ENCODE data around the gene ANKRD34B. TPM values are rescaled to one million over a fixed set of nuclear protein-coding genes. Genes with fewer than 3 reads are reported as not detected.
"Not testable (repeated sequence)": the region's sequence is repeated elsewhere in the genome, so short reads cannot be mapped to it uniquely, and the experiment has no call there.

Gene ANKRD34B
- polyA plus RNA-seq (2013, experiment 1 of 2; ENCODE audit: insufficient read length): not detected
- not detected for polyA plus RNA-seq (2013, experiment 2 of 2; ENCODE audit: insufficient read length)

GRCh38 chr5:80569961-80570786 is at the start of gene ANKRD34B:
Gene ANKRD34B (minus strand): TSS chr5:80570280. CDS start chr5:80560019, 10,261 bp downstream.
- peak; percentile 7 for DNase-seq

DNA sequence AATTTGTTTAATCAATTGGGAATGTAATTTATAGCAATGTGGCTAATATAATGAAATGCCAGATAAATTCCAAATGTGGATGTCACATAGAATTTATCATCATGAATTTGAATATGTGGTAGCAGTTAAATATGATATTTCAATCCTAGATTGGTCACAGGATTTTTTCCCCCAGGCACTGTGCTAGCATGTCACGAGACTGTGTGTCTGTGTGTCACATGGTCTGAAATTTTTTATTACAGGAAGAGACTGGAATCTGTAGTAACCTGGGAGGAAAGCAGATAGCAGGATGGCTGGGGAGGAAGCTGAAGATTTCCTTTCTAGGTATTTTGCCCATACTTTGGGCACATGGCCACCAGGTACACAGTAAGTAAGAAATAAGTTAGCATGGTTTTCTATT is 49.0 kb upstream of the ANKRD34B start:
- DNase-seq: no peak

DNA sequence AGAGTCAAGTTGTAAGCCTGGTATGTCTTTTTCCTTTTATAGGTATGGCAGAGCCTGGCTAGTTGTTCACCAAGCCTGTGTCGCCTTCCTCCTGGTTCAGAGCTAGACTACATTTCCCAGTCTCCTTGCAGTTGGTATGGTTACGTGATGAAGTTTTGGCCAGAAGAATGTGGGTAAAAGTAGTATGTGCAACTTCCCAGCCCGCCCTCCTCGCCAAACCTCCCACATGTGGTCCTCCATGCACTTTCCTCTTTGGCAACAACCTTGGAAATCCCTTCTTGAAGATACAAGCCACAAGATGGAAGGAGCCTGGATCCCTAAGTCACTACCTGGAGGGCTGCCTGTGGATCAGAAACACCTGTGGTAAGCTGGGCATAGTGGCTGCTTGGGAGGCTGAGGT is 48.4 kb upstream of the ANKRD34B start:
- no peak for DNase-seq

GRCh38 chr5:80615266-80615914 is 45.3 kb upstream of the ANKRD34B start:
- no peak for DNase-seq

- DNase-seq: no peak
These were observed 39.6 kb upstream of the ANKRD34B start for GRCh38 chr5:80609692-80610091.

DNA sequence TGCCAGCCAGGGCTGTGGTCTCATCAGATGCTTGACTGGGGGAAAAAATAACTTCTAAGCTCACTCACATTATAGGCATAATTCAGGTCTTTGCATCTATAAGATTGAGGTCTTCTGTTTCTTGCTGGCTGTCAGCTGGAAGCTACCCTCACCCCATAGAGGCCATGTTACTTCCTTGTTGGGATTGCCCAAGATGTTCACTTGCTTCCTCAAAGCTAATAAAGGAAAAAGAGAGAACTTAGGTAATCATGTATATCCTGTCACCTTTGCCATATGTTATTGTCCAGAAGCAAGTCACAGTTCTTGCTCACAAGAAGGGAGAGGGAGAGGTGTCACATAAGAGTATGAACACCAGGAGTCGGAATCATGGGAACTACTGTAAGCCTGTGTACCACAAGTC is 38.7 kb upstream of the ANKRD34B start:
- DNase-seq: no peak

- no peak for DNase-seq
These were observed 37.8 kb upstream of the ANKRD34B start for GRCh38 chr5:80607832-80608231.

DNA sequence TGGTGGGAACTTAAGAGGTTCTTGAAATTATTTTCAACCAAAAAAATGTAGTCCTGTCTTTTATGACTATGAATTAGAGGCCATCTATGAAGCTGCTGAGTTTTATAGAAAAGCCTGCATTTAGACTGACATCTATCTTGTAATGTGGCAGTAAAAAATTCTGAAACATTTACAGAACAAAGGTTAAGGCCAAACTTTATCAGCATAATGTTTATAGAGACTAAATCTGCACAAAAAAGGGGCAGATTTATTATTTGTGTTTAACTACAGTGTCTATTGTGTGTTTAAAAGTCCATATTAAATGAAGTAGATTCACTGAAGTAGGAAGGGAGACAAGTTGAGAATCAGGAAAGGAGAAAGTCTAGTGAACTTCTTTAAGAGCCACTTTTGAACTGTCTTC is 37.3 kb upstream of the ANKRD34B start:
- no peak for DNase-seq

- no peak for DNase-seq
These were observed 31.0 kb upstream of the ANKRD34B start for GRCh38 chr5:80600943-80601693.

- no peak for DNase-seq
These were observed 27.4 kb upstream of the ANKRD34B start for GRCh38 chr5:80597500-80597899.

DNA sequence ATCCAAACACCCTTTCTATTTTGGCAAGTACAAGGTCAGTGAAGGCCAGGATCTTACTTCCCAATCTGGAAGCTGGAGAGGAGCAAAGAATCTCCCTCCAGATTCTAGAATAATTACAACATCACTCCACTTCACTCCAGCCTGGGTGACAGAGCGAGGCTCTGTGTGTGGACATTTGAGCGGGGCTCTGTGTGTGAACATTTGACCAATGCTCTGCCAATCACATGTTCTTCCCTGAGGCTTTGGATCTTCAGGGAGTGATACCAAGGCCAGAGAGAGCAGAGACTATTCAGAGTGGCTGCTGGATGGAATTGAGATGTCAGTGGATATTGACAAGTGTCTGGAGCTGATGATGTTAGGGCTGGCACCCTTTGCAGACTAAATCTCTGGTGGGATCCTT is 24.7 kb upstream of the ANKRD34B start:
- no peak for DNase-seq

DNA sequence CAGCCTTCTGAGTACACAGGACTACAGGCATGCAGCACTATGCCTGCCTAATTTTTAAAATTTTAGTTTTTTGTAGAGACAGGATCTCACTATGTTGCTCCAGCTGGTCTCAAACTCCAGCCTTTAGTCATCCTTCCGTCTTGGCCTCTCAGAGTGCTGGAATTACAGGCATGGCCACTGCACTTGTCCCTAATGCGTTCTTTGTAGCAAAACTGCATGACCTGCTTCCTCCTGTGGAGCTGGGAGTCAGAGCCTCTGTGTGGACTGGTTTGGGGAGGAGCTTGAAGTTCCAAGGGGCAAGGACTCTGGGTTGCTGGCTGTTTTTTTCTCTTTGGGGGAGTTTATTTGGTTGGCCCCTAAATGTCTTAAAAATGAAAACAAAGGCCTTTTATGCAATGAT is 22.7 kb upstream of the ANKRD34B start:
- no peak for DNase-seq

DNA sequence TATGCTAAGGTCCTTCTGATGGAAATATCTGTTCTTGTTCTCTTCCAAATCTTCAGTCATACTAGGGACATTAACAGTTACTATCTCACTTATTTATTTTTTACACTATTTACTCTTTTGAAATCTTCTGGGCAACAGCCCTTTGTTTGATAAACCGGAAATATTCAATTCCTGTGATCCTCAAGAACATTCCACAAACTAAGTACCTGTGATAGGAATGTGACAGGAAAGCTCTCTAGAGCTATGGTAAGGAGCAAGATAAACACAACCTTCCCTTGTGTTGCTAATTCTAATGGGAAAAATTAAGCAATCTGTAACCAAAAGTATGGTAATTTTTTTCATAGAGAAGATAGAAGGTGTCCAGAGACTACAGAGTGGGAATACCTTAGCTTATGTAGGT is 22.0 kb upstream of the ANKRD34B start:
- DNase-seq: no peak

GRCh38 chr5:80591352-80591751 is 21.3 kb upstream of the ANKRD34B start:
- peak; percentile 27 for DNase-seq

GRCh38 chr5:80590766-80591165 is 20.7 kb upstream of the ANKRD34B start:
- no peak for DNase-seq

DNA sequence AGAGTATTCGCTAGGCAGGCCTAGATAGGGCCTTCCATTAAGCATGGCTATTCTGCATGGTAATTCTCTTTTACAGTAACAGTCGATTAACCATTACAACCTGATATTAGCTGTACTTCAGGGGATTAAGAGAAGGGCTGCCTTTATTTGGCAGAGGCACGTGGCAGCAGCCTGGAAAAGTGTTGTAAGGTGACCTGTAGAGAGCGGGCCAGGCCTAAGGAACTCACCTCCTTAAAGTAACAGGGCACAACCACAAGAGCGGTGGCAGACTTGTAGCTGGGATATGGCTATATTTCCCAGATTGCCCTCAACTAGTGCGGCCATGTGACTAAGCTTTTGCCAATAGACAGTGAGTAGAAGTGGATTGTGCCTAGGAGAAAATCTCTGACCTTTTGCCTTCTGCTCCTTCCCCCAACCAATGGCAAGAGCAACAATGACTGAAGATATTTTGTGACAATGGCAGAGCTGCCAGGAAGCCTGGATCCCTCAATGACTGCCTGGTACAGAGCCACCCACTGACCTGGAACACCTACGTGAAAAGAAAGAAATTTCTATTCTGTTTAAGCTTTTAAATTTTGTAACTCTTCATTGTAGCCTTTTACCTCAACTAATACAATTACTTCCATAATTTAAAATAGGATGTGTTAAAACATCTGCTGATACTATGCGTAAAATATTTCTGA is 18.9 kb upstream of the ANKRD34B start:
- no peak for DNase-seq

DNA sequence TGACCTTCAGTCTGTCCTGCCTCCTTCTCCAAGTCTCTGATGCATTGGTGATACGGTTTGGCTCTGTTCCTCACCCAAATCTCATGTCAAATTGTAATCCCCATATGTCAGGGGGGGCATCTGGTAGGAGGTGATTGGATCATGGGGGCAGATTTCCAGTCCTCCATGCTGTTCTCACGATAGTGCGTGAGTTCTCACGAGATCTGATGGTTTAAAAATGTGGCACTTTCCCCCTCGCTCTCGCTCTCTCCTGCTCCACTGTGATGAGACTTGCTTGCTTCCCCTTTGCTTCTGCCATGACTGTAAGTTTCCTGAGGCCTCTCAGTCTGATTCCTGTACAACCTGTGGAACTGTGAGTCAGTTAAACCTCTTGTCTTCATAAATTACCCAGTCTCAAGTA is 14.7 kb upstream of the ANKRD34B start:
- no peak for DNase-seq

GRCh38 chr5:80580291-80580690 is 10.2 kb upstream of the ANKRD34B start:
- not testable (repeated sequence) for DNase-seq

DNA sequence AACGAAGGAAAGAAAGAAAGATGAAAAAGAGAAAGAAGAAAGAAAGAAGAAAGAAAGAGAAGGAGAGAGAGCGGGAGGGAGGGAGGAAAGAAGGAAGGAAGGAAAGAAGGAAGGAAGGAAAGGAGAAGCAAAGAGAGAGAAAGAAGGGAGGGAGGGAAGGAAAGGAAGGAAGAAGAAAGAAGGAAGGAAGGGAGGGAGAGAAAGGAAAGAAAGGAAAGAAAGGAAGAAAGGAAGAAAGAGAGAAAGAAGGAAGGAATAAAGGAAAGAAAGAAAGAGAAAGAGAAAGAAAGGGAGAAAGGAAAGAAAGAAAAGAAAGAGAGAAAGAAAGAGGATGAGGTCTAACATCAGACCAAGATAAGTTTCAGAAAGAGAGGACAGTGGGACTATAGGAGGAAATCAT is 9.0 kb upstream of the ANKRD34B start:
- DNase-seq: no peak

GRCh38 chr5:80577707-80578106 is 7.6 kb upstream of the ANKRD34B start:
- DNase-seq: no peak

DNA sequence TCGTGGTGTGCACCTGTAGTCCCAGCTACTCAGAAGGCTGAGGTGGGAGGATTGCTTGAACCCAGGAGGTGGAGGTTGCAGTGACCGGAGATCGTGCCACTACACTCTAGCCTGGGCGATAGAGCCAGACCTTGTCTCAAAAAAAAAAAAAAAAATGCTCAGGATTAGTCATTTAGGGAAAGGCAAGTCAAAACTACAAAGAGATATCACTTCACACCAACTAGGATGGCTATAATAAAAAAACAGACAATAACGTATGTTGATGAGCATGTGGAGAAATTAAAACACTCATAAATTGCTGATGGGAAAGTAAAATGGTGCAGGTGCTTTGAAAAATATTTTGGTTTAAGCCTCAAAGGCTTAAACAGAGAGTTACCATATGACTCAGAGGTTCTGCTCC is 6.3 kb upstream of the ANKRD34B start:
- DNase-seq: no peak

DNA sequence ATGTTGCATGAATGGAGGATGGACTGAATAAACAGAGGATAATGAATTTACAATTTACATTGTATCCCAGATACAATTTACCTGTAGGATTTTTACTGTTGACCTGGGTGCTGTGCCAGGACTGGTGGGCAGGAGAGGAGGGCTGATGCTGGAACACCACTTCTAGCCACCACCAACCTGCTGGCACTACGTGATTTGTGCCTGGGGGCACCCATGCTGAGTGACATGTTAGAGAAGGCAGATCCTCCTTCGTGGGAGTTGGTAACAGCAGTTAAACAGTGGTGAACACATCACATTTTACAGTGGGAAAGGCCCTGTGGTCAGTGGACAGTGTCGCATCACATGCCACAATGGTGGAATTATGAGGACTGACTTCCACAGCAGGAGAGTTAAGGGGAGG is 3.0 kb upstream of the ANKRD34B start:
- no peak for DNase-seq
